Lower lobe of right lung (tissue), 2 donors: ENCODE data around the gene LILRA5. TPM values are rescaled to one million over a fixed set of nuclear protein-coding genes. Genes with fewer than 3 reads are reported as not detected.
A peak's percentile ranks its signal among the peaks of the same experiment; 100 is the strongest.
"Not testable (repeated sequence)": the region's sequence is repeated elsewhere in the genome, so short reads cannot be mapped to it uniquely, and the experiment has no call there.

Source experiments
- ATAC-seq, 2 donors: fragments of 200-7000 bp; cut with Tn5 transposase; one replicate each; pipeline ENCODE4 v1.9.1; 2020 to 2022; ENCODE audit warnings: mild to moderate bottlenecking in 2 of 2, moderate library complexity in 2 of 2
- DNase-seq: peaks from one replicate; pipeline ENCODE4 v3.0.0-alpha.2; 2020
- H3K27ac ChIP-seq: fragments of 200-600 bp; one replicate; pipeline ENCODE4 v1.8.0; 2022
- H3K27me3 ChIP-seq: fragments of 200-600 bp; one replicate; pipeline ENCODE4 v1.8.0; 2022; ENCODE audit warnings: low read depth
- H3K36me3 ChIP-seq: fragments of 200-600 bp; one replicate; pipeline ENCODE4 v1.8.0; 2022; ENCODE audit warnings: mild to moderate bottlenecking
- H3K4me1 ChIP-seq: fragments of 200-600 bp; one replicate; pipeline ENCODE4 v1.8.0; 2022
- H3K4me3 ChIP-seq: fragments of 200-600 bp; one replicate; pipeline ENCODE4 v1.8.0; 2022; ENCODE audit warnings: mild to moderate bottlenecking
- H3K9me3 ChIP-seq: fragments of 200-600 bp; one replicate; pipeline ENCODE4 v1.8.0; 2022
- intact Hi-C: fragments of 100-400 bp; cut with DNase I; formaldehyde crosslinking; loops from one replicate; pipeline ENCODE4 v1.11.0; 2022
- total RNA-seq: library from RNA; stranded (reverse); fragmentation: NEBNext Ultra II Directional; extraction: Animal tissue kit (Norgen Biotek cat#: 25700); gene quantifications from one replicate; pipeline ENCODE4 v1.2.1, GENCODE V29; 2021
- TF ChIP-seq, protein P1 (sequence below): fragments of 200-600 bp; IDR thresholded peaks from one replicate; pipeline ENCODE4 v1.8.0; 2022; ENCODE audit warnings: antibody characterized with exemption, mild to moderate bottlenecking
- donor health status: DM: no; HTN: yes; CAD: no; lungs with severe emphysema.

Gene LILRA5
- total RNA-seq, 1 donor from 2014 or later = 21.9 TPM

DNA sequence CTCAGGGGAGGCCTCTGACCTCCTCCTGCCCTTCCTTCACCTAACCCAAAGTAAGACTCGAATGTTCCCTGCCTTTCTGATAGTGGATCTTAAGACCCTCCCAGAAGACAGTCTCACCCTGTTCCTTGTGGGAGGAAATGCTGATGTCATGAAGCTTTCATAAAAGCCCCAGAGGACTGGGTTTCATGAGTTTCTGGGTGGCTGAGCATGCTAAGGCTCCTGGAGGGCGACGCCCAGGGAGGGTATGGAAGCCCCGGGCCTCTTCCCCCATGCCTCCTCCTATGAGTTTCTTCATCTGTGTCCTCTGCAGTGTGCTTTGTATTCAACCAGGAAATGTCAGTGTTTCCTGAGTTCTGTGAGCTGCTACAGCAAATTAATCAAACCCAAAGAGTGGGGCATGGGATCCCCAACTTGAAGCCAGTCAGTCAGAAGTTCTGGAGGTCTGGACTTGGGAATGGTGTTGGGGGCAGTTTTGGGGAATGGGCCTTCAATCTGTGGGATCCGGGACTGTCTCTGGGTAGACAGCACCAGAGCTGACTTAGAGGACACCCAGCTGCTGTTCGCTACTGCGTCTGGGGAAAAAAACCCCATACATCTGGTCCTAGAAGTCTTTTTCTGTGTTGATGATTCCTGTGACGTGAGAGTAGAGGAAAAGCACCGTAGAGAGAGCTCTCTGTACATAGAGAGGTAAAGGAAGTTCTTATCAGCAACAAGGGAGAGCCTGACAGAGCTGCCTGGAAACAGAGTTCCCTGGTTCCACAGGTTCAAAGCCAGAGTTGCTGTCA, 30.1 kb downstream of the LILRA5 start:
- intact Hi-C loops = no loop called here
- ATAC-seq = peak in 1 of 2 donors; percentile 20
- peak overlapping the region; percentile 18 for H3K27ac ChIP-seq
- no peak for DNase-seq
- no peaks in the 10 kb centered on the region for H3K36me3 ChIP-seq
- peaks cover 16% of the 10 kb centered on the region for H3K27me3 ChIP-seq
- no peaks in the 10 kb centered on the region for H3K4me1 ChIP-seq
- TF ChIP-seq, protein P1, sequence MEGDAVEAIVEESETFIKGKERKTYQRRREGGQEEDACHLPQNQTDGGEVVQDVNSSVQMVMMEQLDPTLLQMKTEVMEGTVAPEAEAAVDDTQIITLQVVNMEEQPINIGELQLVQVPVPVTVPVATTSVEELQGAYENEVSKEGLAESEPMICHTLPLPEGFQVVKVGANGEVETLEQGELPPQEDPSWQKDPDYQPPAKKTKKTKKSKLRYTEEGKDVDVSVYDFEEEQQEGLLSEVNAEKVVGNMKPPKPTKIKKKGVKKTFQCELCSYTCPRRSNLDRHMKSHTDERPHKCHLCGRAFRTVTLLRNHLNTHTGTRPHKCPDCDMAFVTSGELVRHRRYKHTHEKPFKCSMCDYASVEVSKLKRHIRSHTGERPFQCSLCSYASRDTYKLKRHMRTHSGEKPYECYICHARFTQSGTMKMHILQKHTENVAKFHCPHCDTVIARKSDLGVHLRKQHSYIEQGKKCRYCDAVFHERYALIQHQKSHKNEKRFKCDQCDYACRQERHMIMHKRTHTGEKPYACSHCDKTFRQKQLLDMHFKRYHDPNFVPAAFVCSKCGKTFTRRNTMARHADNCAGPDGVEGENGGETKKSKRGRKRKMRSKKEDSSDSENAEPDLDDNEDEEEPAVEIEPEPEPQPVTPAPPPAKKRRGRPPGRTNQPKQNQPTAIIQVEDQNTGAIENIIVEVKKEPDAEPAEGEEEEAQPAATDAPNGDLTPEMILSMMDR = no peak
- H3K4me3 ChIP-seq = no peak overlapping the region
- no peaks in the 10 kb centered on the region for H3K9me3 ChIP-seq

- H3K27me3 ChIP-seq = peaks cover 16% of the 10 kb centered on the region
- H3K9me3 ChIP-seq, H3K4me3 ChIP-seq, H3K4me1 ChIP-seq, H3K27ac ChIP-seq, ATAC-seq, intact Hi-C loops, H3K36me3 ChIP-seq, DNase-seq: not testable (repeated sequence)
Measured at GRCh38 chr19:54281729-54282075, 31.3 kb downstream of the LILRA5 start.

DNA sequence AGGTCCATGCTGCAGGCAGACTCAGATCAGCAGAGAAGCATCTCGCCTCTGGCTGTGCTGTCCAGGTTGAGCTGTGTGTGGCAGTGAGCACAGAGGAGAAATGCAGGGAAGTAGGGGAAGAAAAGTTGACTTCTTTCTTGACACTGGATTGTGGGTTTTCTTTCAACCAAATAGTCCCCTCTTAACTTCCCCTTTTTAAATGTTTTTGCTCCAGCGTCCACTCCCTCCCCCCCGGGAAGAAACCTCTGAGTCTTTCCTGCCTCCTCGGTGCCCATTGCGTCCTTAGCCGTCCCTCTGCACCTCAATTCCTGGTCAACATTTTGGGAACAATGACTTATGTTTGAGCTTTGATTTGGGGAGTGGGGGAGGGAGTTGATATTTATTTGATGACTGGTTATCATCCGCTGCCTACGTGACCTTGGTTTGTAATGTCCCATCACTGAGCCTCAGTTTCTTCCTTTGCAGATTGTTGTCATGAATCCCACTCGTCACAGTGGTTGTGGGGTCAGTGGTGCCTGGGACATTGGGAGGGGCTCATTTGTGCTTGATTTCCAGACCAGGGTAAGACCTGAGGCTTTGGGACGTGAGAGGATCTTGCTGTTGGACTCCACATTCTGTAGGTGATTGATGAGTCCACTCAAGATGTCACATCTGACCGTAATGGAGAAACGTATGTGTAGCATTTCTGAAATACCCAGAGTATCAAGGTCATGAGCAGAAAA, 31.8 kb downstream of the LILRA5 start, which contains the start of gene LILRB2:
LILRB2 (minus strand) TSS at position 104 of the 722 bp plus-strand sequence. CDS start 614 bp downstream, outside the sequence.
- DNase-seq = no peak
- H3K4me1 ChIP-seq = no peaks in the 10 kb centered on the region
- TF ChIP-seq, protein P1 = no peak
- H3K36me3 ChIP-seq = no peaks in the 10 kb centered on the region
- H3K27ac ChIP-seq = peak within 1 kb of the TSS; percentile 73
- ATAC-seq = peak; percentile 47 to 57
- intact Hi-C loops = no loop called here
- peaks cover 16% of the 10 kb centered on the region for H3K27me3 ChIP-seq
- peak within 1 kb of the TSS; percentile 41 for H3K4me3 ChIP-seq
- H3K9me3 ChIP-seq = no peaks in the 10 kb centered on the region

GRCh38 chr19:54280441-54280840, 32.5 kb downstream of the LILRA5 start:
- H3K36me3 ChIP-seq, H3K9me3 ChIP-seq, intact Hi-C loops, H3K4me1 ChIP-seq: not testable (repeated sequence)
- ATAC-seq (peak; percentile 76 to 78), DNase-seq (peak; percentile 69)
- peak overlapping the region; percentile 41 for H3K4me3 ChIP-seq
- H3K27ac ChIP-seq = peak overlapping the region; percentile 73
- peaks cover 20% of the 10 kb centered on the region for H3K27me3 ChIP-seq

- H3K4me1 ChIP-seq, H3K36me3 ChIP-seq, H3K9me3 ChIP-seq, ATAC-seq, intact Hi-C loops, DNase-seq: not testable (repeated sequence)
- peak overlapping the region; percentile 73 for H3K27ac ChIP-seq
- H3K4me3 ChIP-seq = peak overlapping the region; percentile 41
- H3K27me3 ChIP-seq = peaks cover 20% of the 10 kb centered on the region
Measured at GRCh38 chr19:54280025-54280424, 32.9 kb downstream of the LILRA5 start.

- H3K9me3 ChIP-seq = no peaks in the 10 kb centered on the region
- H3K27me3 ChIP-seq = peaks cover 20% of the 10 kb centered on the region
- H3K4me3 ChIP-seq = peak overlapping the region; percentile 41
- H3K36me3 ChIP-seq = no peaks in the 10 kb centered on the region
- intact Hi-C loops = no loop called here
- DNase-seq (no peak), ATAC-seq (no peak)
- TF ChIP-seq, protein P1 = no peak
- no peak overlapping the region for H3K27ac ChIP-seq
- H3K4me1 ChIP-seq = no peaks in the 10 kb centered on the region
Measured at GRCh38 chr19:54279406-54279962, 33.5 kb downstream of the LILRA5 start.

DNA sequence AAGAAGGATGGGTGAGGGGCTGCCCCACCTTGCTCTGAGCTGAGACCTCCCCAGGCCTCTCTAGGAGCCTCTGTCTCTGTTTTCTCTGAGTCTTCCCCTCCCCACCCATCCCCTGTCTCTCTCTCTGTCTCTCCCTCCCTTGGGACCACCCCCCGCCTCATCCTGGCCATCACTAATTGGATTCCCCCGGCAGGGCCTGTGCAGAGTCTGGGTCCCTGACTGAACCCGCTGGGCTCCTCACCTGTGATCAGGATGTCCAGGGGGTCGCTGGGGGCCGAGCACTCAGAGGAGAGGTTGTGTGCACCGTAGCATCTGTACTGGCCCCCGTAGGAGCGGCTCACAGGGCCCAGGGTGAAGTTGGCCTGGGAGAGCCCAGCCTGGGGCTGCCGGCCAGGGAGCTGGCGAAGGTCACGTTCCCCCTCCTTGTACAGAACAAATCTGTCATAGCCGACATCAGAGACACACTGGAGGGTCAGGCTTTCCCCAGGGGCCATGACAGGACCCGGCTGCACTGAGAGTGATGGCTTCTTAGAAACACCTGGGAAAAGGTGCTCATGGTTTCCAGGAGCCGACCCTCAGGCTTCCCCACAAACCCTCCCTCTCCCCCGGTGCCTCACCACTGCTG, 34.3 kb downstream of the LILRA5 start:
- H3K4me1 ChIP-seq, H3K9me3 ChIP-seq, H3K27ac ChIP-seq, intact Hi-C loops, DNase-seq, H3K4me3 ChIP-seq, ATAC-seq, H3K36me3 ChIP-seq: not testable (repeated sequence)
- peaks cover 23% of the 10 kb centered on the region for H3K27me3 ChIP-seq

DNA sequence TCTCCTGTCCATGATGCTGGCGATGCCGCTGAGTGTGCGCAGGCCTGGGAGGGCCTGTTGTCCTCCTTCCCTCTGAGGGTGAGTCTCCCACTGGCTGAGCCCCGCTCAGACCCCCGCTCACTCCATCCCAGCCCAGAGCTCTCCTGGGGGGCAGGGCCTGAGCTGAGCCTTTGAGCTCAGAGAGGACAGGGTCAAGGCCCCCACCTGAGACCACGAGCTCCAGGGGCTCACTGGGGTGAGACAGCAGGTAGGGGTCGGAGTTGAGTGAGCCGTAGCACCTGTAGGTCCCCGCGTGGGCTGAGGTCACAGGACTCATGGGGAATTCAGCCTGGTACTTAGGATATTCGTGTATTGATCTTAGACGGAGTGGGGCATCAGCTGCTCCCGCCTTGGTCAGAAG, 34.9 kb downstream of the LILRA5 start:
- H3K4me3 ChIP-seq, H3K9me3 ChIP-seq, intact Hi-C loops, H3K4me1 ChIP-seq, H3K27ac ChIP-seq, ATAC-seq, H3K36me3 ChIP-seq, DNase-seq: not testable (repeated sequence)
- H3K27me3 ChIP-seq = peaks cover 23% of the 10 kb centered on the region

GRCh38 chr19:54277111-54277615, 35.8 kb downstream of the LILRA5 start:
- peaks cover 16% of the 10 kb centered on the region for H3K27me3 ChIP-seq
- H3K36me3 ChIP-seq, H3K4me3 ChIP-seq, H3K4me1 ChIP-seq, H3K27ac ChIP-seq, intact Hi-C loops, H3K9me3 ChIP-seq, DNase-seq, ATAC-seq: not testable (repeated sequence)
